GM20431 (cell line): ENCODE measurements around the gene PVR.
"Not testable (repeated sequence)": the region's sequence is repeated elsewhere in the genome, so short reads cannot be mapped to it uniquely, and the experiment has no call there.

Experiments
- in situ Hi-C: fragments of 300-500 bp; cut with MseI, MboI; formaldehyde crosslinking; loops from one replicate; pipeline ENCODE4 v1.15.0; 2020; ENCODE audit warnings: low sequenced_read_pairs; ENCODE audit not compliant: unreplicated experiment

The PVR gene

GRCh38 chr19:44692379-44692721, 48.6 kb downstream of the PVR start:
- in situ Hi-C loops = no loop called here

GRCh38 chr19:44694184-44694579, 50.5 kb downstream of the PVR start:
- in situ Hi-C loops = no loop called here

GRCh38 chr19:44696939-44697669, 53.4 kb downstream of the PVR start:
- in situ Hi-C loops = no loop called here

- in situ Hi-C loops = no loop called here
Observed at GRCh38 chr19:44697670-44698034, 53.9 kb downstream of the PVR start.

- in situ Hi-C loops = no loop called here
Observed at GRCh38 chr19:44698492-44699201, 54.9 kb downstream of the PVR start, which contains the start of gene CEACAM16. Gene CEACAM16 (plus strand): TSS chr19:44699151. CDS start chr19:44701457, 2,306 bp downstream.

GRCh38 chr19:44700547-44700946, 56.8 kb downstream of the PVR start:
- in situ Hi-C loops = no loop called here

- in situ Hi-C loops = no loop called here
Observed at GRCh38 chr19:44701228-44701627, 57.5 kb downstream of the PVR start.

- in situ Hi-C loops = no loop called here
Observed at GRCh38 chr19:44702551-44703176, 59.0 kb downstream of the PVR start.

- in situ Hi-C loops = no loop called here
Observed at GRCh38 chr19:44703336-44704078, 59.8 kb downstream of the PVR start.

GRCh38 chr19:44704982-44705381, 61.3 kb downstream of the PVR start:
- in situ Hi-C loops = no loop called here

GRCh38 chr19:44705502-44706010, 61.8 kb downstream of the PVR start:
- in situ Hi-C loops = no loop called here

GRCh38 chr19:44706506-44707236, 63.0 kb downstream of the PVR start:
- in situ Hi-C loops = no loop called here

- in situ Hi-C loops = no loop called here
Observed at GRCh38 chr19:44707794-44708193, 64.1 kb downstream of the PVR start.

- in situ Hi-C loops = no loop called here
Observed at GRCh38 chr19:44708940-44709339, 65.2 kb downstream of the PVR start.

GRCh38 chr19:44709434-44710266, 65.9 kb downstream of the PVR start:
- in situ Hi-C loops = not testable (repeated sequence)

GRCh38 chr19:44710483-44710882, 66.8 kb downstream of the PVR start:
- in situ Hi-C loops = no loop called here

- in situ Hi-C loops = no loop called here
Observed at GRCh38 chr19:44712864-44713515, 69.3 kb downstream of the PVR start.
